Measurements from ENCODE around the gene GALNT18.

GALNT18 gene

GRCh38 chr11:11387622-11388305, 234.0 kb downstream of the GALNT18 start:
- no peak for TF ChIP-seq CTCF (IDR thresholded peaks at IDR 0.05; ENCODE audit: low read depth, low read length, missing control alignments)
- no peak overlapping the region for H3K4me3 ChIP-seq (replicated peaks; ENCODE audit: low read depth, low read length)
- no peak for DNase-seq (ENCODE audit: extremely low read depth, low read depth)

- TF ChIP-seq CTCF (IDR thresholded peaks at IDR 0.05; ENCODE audit: low read depth, low read length, missing control alignments): no peak
- no peak for DNase-seq (ENCODE audit: extremely low read depth, low read depth)
- H3K4me3 ChIP-seq (replicated peaks; ENCODE audit: low read depth, low read length): no peak overlapping the region
These were observed 234.6 kb downstream of the GALNT18 start for GRCh38 chr11:11387207-11387606.

- no peak overlapping the region for H3K4me3 ChIP-seq (replicated peaks; ENCODE audit: low read depth, low read length)
- no peak for DNase-seq (ENCODE audit: extremely low read depth, low read depth)
- no peak for TF ChIP-seq CTCF (IDR thresholded peaks at IDR 0.05; ENCODE audit: low read depth, low read length, missing control alignments)
These were observed 237.0 kb downstream of the GALNT18 start for GRCh38 chr11:11384829-11385228.

DNA sequence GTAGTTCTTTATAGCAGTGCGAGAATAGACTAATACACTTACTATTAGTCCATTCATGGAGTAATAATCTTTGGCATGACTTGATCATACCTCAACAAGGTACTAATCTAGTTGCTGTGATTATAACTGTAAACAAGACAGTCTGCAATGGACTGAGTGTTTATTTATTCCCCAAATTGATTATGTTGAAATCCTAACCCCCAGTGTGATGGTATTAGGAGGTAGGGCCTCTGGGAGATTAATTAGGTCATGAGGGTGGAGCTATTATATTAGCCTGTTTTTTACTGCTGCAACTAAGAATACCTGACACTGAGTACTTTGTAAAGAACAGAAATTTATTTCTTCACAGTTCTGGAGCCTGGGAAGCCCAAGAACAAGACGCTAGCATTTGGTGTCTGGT, 237.8 kb downstream of the GALNT18 start:
- no peak overlapping the region for H3K4me3 ChIP-seq (replicated peaks; ENCODE audit: low read depth, low read length)
- no peak for DNase-seq (ENCODE audit: extremely low read depth, low read depth)
- TF ChIP-seq CTCF (IDR thresholded peaks at IDR 0.05; ENCODE audit: low read depth, low read length, missing control alignments): no peak

GRCh38 chr11:11382858-11383532, 238.8 kb downstream of the GALNT18 start:
- no peak overlapping the region for H3K4me3 ChIP-seq (replicated peaks; ENCODE audit: low read depth, low read length)
- no peak for DNase-seq (ENCODE audit: extremely low read depth, low read depth)
- TF ChIP-seq CTCF (IDR thresholded peaks at IDR 0.05; ENCODE audit: low read depth, low read length, missing control alignments): no peak

DNA sequence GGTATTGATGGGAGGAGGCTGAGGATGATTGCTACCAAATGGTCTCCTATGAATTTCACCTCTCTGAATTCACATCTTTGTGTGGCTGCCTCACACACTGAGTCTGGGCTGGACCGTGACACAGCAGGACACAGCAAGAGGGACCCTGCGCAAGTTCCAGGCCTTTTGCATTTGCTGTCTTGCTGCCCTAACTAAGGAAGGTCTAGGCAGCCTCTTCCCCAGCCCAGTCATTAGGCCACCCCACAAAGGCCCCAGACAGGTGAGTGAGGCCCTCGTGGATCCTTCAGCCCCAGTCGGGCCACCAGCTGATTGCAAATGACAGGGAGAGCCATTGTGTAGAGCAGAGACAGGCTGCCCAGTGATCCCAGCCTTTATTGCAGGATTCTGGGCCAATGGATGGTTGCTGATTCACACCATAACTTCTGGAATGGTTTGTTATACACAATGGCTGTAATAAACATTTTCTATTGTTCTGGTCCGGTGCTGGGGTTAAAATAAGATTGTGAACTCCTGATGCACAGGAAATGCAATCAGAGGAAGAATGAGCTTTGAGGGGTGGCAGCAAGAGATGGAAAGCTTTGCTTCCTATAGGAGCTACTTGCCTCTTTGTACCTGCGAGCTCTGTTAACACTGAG, 240.2 kb downstream of the GALNT18 start:
- TF ChIP-seq CTCF (IDR thresholded peaks at IDR 0.05; ENCODE audit: low read depth, low read length, missing control alignments): no peak
- no peak overlapping the region for H3K4me3 ChIP-seq (replicated peaks; ENCODE audit: low read depth, low read length)
- no peak for DNase-seq (ENCODE audit: extremely low read depth, low read depth)

All from HFF-Myc (cell line).